GM10847 (cell line): ENCODE measurements around the gene PPP2R5B.
A peak's percentile ranks its signal among the peaks of the same experiment; 100 is the strongest.

Experiments used
- POLR2A ChIP-seq: IDR thresholded peaks from 2 replicates; pipeline ENCODE4 v1.6.1; 2011; ENCODE audit not compliant: insufficient read length; ENCODE audit errors: extremely low read depth

The PPP2R5B gene

DNA sequence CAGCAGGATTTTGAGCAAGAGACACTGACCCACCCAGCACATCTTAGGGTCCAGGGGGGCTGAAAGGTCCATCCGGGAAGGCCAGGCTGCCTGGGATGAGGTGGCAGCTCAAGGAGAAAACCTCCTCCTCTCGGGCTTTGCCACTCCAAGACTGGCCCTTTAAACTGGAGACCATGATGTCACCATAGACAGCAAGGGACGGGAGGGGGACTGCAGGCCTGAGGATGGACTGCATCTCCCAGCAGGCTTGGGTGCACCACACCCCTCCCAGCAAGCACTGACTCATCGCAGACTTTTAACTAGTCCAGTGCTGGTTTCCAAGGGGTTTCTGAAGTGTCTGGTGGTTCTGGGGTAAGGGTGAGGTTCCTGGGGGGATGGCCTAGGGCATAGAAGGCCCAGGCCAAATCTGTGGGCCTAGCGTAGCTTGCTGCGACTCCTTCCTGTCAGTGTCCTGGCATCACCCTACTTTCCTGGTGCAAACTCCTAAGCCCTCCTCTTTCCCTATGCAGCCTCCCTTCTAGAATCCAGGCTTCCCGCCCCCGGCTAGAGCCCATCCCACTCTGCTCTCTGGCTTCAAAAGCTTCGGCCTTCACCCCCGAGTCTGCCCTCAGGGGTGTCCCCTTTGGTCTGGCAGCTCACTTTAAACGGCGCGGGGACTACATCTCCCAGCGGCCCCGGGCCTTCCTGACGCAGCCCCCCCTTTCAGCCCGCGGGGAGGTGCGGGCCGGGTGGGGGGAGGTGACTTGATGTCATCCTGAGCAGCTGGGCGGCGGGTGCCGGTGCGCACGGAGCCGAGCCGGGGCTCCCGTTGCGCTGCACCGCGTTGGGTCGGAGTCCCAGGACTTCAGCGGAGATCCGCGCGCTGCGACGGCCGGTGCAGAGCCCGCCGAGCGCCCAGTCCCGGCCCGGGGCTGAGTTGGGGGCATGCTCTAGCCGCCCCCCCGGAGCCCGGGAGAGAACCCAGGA, at the start of gene PPP2R5B:
Gene PPP2R5B (plus strand): TSS at position 746 of the 966 bp plus-strand sequence. CDS start 1,046 bp downstream, outside the sequence.
- TF ChIP-seq POLR2A, result no peak

DNA sequence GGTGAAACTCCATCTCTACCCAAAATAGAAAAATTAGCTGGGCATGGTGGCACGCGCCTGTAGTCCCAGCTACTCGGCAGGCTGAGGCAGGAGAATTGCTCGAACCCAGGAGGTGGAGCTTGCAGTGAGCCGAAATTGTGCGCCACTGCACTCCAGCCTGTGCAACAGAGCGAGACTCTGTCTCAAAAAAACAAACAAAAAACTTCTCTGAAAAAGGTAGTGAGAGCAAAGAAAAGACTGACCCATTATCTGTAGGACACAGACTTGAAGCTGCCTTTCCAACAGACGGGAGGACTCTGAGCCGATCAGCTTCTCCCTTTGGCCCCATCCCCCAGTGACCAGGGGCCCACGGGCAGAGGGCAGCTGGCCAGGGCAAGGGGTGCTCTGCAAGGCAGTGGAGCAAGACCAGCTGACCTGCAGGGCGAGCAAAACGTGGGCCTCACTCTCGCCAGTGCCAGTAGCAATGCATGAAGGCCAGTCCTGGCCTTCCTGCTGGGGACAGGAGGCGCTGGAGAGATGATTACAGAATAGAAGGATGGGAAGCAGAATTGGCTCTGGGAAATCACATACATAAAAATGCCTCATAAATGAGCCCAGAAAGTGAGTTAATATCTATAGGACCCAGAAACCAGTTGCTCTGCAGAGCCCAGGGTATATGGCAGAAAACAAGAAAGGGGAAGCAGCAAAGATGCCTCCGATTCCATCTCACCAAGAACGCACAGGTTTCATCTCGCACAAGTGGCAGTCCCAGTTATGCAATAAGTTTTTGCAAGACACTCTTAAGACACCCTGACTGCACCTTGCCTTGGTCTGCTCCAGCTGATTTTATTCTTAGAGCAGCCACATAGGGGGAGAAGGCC, 48.9 kb upstream of the PPP2R5B start:
- TF ChIP-seq POLR2A, result no peak

DNA sequence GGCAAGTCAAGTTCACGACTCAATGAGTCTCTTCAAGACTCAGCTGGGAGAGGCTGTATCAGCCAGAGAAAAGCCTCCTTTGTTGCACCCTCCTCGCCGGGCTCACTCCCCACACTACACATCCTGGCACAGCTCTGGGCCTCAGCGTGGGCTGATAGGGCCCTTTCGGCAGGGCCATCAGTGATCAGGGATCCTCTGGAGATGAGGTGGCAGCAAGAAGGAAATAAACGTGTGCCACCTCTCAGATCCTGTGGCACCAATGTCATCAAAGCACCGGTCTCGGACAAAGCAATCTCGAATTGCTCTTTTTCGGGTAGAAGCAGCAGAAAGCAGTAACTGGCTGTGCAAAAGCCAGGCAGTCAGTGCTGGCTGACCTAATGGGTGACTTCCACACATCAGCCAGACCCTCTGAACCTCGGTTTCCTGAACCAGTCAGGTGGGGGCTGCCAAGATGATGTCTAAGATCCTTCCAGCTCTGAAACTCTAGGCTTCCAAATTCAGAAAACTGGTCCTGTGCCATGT, 48.2 kb upstream of the PPP2R5B start:
- TF ChIP-seq POLR2A, result no peak

DNA sequence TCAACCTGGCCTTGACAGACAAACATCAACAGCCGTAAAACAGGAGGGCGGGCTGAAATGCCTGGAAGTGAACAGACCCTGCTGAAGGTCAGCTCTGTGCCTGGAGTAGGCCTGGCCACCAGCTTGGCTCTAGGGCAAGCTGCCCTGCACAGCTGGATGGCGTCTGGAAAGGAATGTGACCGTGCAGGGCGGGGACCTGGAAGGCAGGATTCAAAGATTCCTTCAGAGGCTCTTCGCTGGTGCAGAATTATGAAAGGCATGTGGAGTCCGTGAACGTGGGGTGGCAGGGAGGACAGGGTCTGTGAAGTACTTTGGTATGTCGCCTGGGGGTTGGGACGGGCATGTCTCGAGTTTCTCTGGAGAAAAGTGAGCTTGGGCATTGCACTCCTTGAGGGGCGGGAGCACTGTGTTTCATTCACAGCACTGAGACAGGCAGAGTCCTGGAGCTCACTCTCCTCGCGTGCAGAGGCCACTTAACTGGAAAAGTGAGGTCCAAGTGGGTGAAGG, 47.6 kb upstream of the PPP2R5B start:
- TF ChIP-seq POLR2A, result no peak

DNA sequence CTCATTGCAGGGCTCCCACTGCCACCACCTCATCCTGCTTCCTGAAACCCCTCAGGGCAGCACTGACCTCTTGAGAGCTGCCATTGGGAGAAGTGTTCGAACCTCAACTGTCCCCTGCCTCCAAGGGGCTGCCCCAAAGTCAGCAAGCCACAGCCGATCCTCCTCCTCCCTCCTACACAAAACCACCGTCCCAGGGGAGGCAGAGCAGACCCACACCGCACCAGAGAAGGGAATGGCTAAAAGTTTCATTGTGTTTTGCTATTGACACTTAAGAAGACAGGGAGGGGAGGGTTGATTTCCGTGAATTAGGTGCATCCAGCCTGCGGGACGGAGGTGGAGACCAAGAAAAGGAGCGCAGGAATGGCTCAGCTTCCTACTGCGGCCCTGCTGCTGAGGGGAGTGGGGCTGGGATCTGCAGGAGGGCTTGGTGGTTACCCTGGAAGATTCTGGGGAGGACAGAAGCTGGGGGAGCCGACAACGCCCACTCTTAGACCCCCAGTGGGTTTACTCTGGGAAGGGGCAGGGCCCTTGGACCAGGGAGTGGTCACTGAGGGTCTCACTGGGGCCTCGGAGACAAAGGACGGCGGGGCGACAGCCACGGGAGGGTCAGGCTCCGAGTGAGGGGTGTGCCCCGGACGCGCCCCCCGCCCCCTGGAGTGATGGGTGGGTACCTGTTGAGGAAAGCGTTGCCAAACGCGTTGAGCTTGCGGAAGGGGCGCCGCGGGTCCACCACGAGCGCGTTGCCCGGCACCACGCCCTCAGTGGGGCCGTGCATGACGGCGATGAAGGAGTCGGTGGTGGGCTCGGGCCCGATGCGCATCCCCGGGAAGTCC, 46.9 kb upstream of the PPP2R5B start:
- TF ChIP-seq POLR2A, result no peak

DNA sequence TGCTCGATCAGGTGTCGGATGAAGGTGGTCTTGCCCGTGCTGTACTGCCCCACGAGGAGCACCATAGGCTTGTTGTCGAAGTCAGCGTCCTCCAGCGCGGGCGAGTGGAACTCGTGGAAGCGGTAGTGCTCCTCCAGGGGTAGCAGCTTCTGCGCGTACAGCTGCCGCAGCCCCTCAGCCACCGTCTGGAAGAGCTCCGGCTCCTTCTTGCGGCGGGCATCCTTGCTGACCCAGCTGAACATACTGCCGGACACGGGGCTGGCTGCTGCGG, 46.3 kb upstream of the PPP2R5B start:
- no peak for TF ChIP-seq POLR2A

DNA sequence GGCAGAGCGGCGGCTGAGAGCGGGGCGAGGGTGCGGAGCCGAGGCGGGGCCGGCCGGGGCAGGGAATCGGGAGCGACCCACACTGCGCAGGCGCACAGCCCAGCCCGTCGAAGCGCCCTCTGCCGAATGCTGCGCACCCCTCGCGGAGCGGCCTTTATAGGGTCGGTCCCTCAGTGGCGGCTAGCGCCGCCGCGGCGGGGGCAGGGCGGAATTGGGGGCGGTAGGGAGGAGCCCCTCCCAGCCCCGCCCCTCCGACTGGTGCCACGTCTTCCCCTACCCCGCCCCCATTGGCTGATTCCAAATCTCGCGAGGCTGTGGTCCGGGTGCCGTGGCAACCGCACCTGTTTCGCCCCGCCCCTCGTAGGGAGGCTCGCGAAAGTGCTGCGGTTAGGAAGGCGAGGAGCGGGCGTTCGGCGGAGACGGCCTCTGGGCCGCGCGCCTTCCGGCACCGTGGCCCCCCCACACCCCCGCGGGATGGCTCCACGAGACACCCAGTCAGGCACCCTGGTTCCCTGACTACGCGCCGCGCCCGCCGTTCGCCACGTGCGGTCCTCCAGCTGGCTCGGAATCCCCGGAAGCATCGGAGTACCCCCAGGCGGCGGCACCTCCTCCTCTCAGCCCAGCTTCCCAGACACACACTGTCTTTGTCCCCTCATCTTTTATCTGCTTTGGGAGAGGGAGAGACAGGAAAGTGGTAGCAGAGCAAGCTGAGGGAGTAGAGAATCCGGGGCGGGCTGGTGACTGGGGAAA, 45.8 kb upstream of the PPP2R5B start, which contains the start of gene EHD1:
Gene EHD1 (minus strand): TSS at position 128 of the 750 bp plus-strand sequence. CDS start 157 bp downstream, outside the sequence.
- peak; percentile 99 for TF ChIP-seq POLR2A

DNA sequence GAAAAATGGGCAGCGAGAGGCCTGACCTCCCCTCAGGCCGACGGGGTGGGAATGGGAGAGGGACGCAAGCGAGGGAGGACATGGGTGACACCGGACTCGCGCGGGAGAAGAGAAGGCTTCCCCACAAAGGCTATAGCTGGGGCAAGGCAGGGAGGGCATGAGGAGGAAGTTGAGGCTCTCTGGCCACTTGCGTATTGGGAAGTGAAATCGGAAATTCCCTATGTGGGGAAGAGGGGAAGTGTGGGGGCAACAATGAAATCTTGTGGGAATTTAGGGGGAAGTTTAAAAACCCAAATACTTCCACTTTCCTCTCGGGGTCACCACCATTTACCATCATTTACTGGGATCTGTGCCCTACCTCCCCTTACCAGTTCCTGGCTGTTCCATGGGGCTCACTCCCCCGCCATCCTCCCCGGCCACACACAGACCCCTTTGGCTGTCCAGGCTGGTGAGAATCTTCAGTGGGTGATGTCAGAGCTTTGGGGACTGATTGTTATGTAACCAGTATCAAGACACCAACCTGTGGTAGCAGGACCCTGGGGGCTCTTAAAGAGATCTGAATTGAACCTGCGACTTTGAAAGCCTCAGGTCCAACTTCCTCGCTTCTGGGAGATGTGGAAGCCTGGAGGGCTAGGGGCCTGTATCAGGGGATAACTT, 45.1 kb upstream of the PPP2R5B start:
- TF ChIP-seq POLR2A, result no peak

DNA sequence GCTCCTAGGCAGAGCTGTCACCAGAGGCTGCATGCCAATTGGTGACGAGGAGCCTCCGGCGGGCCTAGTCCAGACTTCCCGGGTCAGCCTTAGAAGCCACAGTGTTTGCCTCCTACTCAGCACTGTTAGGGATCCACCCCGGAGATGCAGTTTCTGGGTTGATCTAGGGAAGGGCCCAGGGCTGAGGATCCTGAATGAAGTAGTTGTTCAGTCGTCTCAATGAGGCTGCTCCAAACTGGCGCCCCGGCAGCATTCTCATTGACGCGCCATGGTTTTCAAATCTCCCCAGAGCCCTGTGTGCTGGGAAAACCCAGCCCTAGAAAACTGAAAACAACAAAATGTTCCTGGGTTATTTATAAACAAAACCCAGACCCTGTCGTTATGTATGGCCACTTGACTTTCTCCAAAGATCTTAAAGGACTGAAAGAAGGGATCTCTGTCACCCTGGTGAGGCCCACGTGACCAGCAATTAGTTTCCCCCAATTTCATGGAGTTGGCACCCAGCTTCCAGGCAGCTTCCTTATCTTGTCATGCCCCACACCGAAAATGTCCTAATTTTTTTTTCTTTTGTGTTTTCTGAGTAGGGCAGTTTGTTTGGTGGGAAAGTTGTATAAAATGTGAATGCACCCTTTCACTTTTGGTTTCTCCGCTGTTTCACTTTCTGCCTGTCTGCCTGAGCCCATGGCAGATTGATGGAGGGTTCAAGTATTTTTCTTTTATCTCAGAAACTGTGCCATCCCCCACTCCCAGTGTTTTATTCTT, 44.1 kb upstream of the PPP2R5B start:
- no peak for TF ChIP-seq POLR2A

DNA sequence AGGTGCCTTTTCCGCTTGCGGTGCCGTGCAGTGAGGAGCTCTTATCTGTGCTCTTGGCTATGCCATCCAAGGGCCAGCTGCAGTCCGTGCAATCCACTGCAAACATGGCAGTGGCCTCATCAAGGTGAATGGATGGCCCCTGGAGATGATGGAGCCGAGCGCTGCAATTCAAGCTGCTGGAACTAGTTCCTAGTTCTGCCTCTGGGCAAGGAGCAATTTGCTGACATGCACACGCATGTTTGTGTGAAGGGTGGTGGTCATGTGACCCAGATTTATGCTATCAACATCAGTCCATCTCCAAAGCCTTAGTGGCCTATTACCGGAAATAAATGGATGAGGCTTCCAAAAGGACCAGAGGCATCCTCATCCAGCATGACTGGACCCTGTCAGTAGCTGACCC, 43.0 kb upstream of the PPP2R5B start:
- TF ChIP-seq POLR2A, result no peak

DNA sequence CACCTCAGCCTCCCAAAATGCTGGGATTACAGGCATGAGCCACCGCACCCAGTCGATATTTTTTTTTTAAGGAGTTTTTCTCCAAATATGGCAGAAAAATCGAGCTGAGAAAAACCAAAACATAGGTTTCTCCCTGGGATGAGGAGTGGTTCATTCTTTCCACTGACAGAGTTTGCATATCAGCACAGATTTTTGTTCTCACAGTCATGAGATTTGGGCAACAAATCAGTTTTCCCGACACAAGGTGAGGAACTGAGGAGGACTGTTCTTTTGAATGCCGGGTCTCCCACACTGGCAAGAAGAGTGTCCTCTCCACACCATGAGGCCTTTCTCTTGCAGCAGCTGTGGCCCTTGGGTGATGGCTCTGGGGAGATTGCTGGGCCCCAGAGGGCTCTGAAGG, 42.2 kb upstream of the PPP2R5B start:
- TF ChIP-seq POLR2A, result no peak

DNA sequence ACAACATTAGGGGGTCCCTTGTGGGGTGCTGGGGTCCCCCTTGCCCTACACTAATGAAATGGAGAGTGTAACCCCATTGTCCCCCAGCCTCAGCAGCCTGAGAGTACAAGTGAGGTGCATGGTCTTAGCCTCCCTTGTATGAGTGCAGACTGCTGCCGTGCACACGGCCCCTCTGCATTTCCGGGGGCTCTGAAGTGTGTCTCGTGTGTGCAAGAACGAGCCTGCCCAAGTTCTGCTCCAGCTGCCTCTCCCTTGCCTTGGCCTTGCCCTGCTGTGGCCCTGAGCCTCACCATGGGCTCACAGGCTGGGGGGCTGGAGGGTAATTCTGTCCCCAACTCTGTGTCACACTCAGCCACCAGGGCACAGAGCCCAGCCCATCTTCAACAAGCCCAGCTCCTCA, 40.9 kb upstream of the PPP2R5B start:
- no peak for TF ChIP-seq POLR2A

DNA sequence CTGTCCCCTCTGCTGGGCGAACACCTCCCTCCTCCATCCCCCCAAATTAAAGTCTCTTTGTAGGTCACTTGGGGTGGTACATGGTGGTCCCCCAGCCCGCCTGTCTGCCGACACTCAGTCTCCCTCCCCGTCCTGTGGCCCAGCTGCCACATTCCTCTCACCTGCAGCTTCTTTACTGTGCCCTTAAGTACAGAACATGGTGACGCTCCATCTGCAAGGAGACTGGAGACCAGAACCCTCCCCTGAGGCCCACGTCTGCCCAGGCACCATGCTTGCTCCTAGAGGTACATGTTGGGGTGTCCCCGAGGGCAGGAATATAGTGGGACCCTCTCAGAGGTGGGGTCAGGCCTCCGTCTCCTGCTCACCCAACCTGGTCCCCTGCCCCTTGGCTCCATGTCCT, 40.5 kb upstream of the PPP2R5B start:
- no peak for TF ChIP-seq POLR2A
